Activated naive CD8-positive, alpha-beta T cell treated with anti-CD3 and anti-CD28 coated beads, Interleukin-2, amount 50 U/mL, for 16 hours (primary cell): ENCODE measurements around the gene SKP2.
"Not testable (repeated sequence)": the region's sequence is repeated elsewhere in the genome, so short reads cannot be mapped to it uniquely, and the experiment has no call there.

Experiments used
- DNase-seq: peaks from one replicate; pipeline ENCODE4 v3.0.0-alpha.2; 2020; ENCODE audit warnings: low read depth, low spot score

Gene SKP2

GRCh38 chr5:36156619-36157018 lies 4.7 kb downstream of the SKP2 start:
- DNase-seq, result no peak

- DNase-seq, result no peak
Observed at GRCh38 chr5:36158144-36158543, 6.2 kb downstream of the SKP2 start.

GRCh38 chr5:36160617-36161016 lies 8.7 kb downstream of the SKP2 start:
- no peak for DNase-seq

GRCh38 chr5:36161361-36161760 lies 9.4 kb downstream of the SKP2 start:
- no peak for DNase-seq

- no peak for DNase-seq
Observed at GRCh38 chr5:36162810-36163486, 11.0 kb downstream of the SKP2 start.

GRCh38 chr5:36164461-36164860 lies 12.6 kb downstream of the SKP2 start:
- no peak for DNase-seq

- no peak for DNase-seq
Observed at GRCh38 chr5:36168737-36169136, 16.8 kb downstream of the SKP2 start.

- no peak for DNase-seq
Observed at GRCh38 chr5:36170832-36171424, 19.0 kb downstream of the SKP2 start.

DNA sequence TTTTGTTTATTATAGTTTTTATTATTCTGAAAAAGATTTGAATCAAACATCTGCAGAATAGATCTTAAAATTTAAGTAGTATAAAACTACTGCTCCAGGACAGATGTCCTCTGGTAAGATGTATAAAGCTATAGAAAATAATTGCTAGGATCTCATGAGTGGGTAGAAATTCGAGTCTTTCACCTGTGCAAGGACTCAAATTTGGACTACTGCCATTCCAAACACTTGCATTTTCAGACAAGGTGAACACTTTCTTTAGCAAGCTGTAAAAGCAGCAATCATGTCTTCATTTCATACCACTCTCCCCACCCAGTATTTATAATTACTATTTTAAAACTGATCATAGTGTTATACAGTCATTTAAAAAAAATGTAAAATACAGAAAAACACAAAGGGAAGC lies 20.7 kb downstream of the SKP2 start:
- no peak for DNase-seq

DNA sequence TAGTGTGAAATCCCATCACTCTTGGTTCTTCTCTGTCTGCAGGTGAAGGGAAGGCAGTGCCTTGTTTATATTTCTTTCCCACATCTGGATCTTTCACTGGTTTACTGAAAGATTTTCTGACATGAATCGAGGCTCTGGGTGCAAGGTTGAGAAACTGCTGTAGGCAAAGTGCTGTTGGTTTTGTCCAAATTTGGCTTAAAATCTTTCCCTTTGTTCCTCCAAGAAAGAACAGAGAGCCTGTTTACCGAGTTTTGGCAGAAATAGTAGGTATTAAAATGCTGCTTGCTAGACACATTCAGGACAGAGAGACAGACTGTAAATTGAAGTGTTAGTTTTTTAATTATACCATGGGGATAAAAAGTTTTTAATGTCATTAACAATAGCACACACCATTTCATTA lies 21.5 kb downstream of the SKP2 start:
- no peak for DNase-seq

- no peak for DNase-seq
Observed at GRCh38 chr5:36174119-36174518, 22.2 kb downstream of the SKP2 start.

GRCh38 chr5:36175043-36175442 lies 23.1 kb downstream of the SKP2 start:
- DNase-seq, result no peak

DNA sequence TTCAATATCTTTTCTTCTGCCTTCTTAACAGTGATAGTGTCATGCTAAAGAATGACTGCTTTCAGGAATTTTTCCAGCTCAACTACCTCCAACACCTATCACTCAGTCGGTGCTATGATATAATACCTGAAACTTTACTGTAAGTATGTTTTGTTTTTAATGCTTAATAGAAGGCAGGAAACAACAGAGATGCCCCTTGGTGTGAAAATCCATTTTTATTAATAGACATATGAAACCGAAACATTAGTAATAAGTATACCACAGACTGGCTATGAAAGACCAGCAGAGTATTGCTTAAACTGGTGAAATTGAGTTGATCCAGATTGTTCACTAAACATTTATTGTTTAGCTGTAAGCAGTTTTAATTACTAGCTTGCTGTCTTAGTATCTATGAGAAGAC lies 25.2 kb downstream of the SKP2 start:
- DNase-seq, result no peak

- no peak for DNase-seq
Observed at GRCh38 chr5:36177715-36178523, 26.0 kb downstream of the SKP2 start.

- no peak for DNase-seq
Observed at GRCh38 chr5:36178524-36178890, 26.6 kb downstream of the SKP2 start.

DNA sequence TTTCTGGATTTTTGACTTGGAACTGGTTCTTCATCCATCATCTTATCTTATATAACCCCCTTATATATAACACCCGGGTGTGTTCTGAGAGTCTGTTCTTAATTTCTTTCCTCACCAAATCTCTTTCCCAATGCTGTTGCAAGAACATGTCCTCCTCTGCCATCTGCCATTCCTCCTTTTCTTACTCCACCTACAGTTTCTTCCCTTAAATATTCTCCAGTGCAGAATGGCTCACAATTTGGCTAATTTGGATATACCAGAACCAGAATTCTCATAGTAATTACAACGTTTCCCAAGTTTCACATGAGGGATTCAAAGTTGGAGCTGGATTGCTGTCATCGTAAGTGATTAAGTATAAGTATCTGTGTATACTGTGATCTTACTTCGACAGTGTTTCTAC lies 28.0 kb downstream of the SKP2 start:
- DNase-seq, result no peak

DNA sequence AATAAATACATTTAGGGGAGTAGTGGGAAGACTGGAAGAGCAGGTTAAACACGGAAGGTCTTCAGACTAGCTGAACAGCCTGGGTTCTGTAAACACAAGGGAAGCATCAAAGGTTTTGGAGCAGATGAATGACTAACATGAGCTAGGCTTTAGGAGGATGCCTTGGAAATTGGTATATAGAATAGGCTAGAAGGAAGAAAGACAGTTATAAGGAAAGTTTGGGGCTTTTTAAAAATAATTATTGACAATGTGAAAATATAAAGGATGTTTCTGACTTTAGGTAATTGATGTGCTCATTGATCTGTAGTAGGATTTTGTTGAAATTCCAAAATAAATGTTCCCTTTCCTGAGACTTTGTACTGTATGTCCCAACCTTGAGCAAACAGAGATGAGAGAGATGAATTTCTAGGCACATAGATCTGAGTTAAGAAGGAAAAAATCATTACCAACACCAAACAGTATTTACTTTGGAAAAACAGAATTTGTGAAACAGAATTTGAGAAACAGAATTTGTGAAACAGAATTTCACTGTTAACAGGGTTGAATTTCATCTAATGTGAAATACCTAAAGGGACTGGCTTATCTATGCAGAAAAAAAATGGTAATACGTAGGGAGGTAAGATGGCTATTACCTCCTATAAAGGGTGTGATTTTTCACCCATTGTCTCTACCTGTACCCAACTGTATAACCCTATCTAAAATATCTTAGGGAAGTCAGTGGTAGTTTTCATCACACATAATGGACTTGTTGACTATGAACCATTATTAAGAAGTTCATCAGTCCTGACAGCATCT lies 28.8 kb downstream of the SKP2 start:
- no peak for DNase-seq

DNA sequence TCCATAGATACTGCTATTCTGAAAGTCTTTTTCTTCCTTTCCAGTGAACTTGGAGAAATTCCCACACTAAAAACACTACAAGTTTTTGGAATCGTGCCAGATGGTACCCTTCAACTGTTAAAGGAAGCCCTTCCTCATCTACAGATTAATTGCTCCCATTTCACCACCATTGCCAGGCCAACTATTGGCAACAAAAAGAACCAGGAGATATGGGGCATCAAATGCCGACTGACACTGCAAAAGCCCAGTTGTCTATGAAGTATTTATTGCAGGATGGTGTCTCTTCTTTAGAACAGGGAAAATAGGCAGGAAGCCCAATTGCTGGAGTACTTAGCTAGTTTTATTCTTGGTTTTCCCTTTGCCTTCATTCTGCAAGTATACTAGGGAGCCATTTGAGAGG lies 29.9 kb downstream of the SKP2 start:
- no peak for DNase-seq

DNA sequence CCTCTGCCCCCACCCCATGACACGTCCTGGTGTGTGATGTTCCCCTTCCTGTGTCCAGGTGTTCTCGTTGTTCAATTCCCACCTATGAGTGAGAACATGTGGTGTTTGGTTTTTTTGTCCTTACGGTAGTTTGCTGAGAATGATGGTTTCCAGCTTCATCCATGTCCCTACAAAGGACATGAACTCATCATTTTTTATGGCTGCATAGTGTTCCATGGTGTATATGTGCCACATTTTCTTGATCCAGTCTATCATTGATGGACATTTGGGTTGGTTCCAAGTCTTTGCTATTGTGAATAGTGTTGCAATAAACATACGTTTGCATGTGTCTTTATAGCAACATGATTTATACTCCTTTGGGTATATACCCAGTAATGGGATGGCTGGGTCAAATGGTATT lies 32.5 kb downstream of the SKP2 start:
- not testable (repeated sequence) for DNase-seq

GRCh38 chr5:36193746-36194145 lies 41.8 kb downstream of the SKP2 start:
- DNase-seq, result no peak

GRCh38 chr5:36198281-36198680 lies 46.4 kb downstream of the SKP2 start:
- no peak for DNase-seq

- DNase-seq, result not testable (repeated sequence)
Observed at GRCh38 chr5:36198783-36199182, 46.9 kb downstream of the SKP2 start.
